Measurements from ENCODE around the gene SEZ6L. TPM values are rescaled to one million over a fixed set of nuclear protein-coding genes. Genes with fewer than 3 reads are reported as not detected.

Gene SEZ6L
- total RNA-seq, 1 experiment from 2014 or later, result 0.83 TPM

DNA sequence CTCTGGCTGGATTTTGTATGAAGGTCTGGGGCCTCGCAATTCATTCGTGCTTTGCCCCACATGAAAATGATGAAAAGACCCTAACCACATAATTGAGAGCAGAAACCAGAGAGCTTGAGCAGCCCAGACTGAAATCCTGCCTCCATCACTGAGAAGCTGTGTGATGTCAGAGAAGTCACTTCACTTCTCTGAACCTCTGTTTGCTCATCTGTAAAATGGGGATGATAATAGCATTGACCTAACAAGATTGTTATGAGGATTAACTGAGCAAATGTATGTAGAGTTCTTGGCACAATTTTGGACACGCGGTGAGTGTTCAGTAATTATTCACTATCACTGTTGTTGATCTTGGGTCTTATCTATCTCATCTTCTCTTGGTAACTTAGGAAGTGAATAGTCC lies 203.6 kb downstream of the SEZ6L start:
- Histone ChIP-seq H3K4me3 (ENCODE audit: insufficient read depth, low read depth, low read length) (no peak overlapping the region), H3K36me3 (replicated peaks; ENCODE audit: control insufficient read depth, insufficient read depth, low read length) (no peaks in the 10 kb centered on the region), H3K27me3 (ENCODE audit: control insufficient read depth, insufficient read depth, low read length) (no peaks in the 10 kb centered on the region)
- DNase-seq, result no peak

DNA sequence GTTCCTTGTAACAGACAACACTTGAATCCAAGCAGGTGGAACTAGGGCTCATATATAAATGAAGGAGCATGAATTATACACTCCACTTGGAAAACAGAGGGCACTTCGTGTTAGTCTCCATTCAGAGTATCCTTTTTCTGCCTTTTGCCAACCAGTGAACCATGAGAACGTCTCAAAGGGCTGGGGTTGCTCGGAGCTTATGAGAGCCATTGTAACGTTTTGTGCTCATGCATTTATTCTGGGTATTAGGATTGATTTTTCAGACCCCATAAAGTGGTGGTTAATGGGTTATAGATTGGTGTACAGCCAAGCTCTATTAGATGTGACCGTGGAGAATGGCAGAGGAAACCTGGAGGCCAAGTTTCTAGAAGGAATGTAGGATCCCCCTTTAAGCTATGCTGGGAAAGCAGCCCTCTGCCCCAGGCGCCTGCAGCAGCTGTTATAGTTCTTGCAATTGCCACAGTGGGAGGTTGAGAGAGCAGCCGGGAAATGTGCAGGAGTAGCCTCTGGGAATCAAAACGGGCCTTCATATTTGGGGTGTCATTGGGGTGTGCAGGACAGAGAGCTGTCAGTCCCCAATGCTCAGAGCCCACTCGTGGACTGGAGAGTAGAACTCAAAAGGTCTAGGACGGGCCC lies 205.2 kb downstream of the SEZ6L start:
- Histone ChIP-seq H3K27me3 (ENCODE audit: control insufficient read depth, insufficient read depth, low read length) (no peaks in the 10 kb centered on the region), H3K4me3 (ENCODE audit: insufficient read depth, low read depth, low read length) (no peak overlapping the region), H3K36me3 (replicated peaks; ENCODE audit: control insufficient read depth, insufficient read depth, low read length) (no peaks in the 10 kb centered on the region)
- DNase-seq, result no peak

DNA sequence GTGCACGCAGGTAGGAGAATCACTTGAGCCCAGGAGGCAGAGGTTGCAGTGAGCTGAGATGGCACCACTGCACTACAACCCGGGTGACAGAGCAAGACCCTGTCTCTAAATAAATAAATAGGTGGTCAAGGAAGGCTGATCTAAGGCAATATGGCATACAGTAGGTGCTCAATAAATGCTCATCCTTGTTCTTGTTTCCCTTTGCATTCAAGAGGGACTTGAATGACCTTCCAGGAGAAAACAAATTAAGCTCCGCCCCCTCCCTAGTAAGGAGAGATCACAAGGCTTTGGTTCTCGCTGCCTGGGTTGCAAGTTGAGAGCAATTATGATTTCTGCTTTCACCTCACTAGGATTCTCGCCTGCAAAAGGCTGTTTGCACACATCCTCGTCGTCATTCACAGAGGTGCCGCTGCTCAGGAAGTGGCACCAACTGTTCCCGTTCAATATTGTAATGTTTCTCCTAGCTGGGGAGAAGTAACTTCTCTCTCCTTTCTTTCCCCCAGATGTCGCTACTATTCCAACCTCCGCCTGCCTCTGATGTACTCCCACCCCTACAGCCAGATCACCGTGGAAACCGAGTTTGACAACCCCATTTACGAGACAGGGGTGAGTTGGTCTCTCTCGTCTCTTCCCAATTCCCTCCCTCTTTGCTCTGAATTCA lies 208.0 kb downstream of the SEZ6L start:
- Histone ChIP-seq H3K4me3 (ENCODE audit: insufficient read depth, low read depth, low read length) (no peak overlapping the region), H3K27me3 (ENCODE audit: control insufficient read depth, insufficient read depth, low read length) (no peaks in the 10 kb centered on the region), H3K36me3 (replicated peaks; ENCODE audit: control insufficient read depth, insufficient read depth, low read length) (no peaks in the 10 kb centered on the region)
- DNase-seq, result no peak

DNA sequence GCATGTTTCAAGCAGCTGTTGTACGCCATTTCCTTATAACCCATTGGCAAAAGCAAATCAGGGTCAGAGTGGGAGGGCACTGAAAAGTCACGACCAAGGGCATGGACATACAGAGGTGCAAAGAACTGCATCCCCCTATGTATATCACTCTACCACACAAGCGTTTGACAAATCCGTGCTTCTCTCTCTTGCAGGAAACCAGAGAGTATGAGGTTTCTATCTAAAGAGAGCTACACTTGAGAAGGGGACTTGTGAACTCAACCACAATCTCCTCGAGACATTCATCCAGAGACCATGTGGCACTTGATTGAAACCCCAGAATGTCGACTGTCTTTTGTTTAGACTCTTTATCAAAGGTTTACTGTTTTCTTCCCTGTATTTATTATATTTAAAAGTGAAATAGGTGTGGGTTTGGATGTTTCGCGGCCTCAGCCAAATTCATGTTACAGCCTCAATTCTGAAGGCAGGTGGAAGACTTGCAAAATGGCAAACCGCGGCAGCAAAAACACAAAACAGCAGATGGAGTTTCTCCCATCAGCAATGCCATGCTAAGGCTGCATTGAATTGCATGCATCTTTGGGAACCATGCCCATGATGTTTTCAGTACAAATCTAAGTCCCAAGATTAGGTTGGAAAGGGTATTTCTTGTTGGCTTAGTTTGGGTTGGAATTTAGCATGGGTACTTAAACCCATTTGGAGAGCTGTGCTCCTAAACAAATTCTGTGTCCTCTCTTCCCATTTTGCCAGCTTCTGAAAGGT lies 211.0 kb downstream of the SEZ6L start:
- no peaks in the 10 kb centered on the region for H3K27me3 ChIP-seq (ENCODE audit: control insufficient read depth, insufficient read depth, low read length)
- no peak overlapping the region for H3K4me3 ChIP-seq (ENCODE audit: insufficient read depth, low read depth, low read length)
- no peaks in the 10 kb centered on the region for H3K36me3 ChIP-seq (replicated peaks; ENCODE audit: control insufficient read depth, insufficient read depth, low read length)
- no peak for DNase-seq

DNA sequence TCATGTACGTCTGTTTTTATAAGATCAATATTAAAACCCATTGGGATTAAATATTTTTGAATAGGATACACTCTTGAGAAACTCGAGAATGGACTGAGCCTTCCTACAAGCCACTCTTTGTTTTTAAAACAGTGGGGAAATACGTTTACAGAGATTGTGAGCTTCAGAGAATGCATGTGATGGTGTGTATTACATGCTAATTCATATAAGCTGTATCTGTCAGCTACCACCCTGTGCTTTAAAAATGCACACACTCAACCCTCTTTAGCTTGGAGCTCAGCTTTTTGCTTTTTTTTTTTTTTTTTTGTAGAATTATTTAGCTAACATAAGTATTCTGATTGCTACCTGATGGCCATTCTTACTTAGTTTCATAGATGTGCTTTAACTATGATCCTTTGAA lies 213.5 kb downstream of the SEZ6L start:
- no peak for DNase-seq
- Histone ChIP-seq H3K36me3 (replicated peaks; ENCODE audit: control insufficient read depth, insufficient read depth, low read length) (no peaks in the 10 kb centered on the region), H3K27me3 (ENCODE audit: control insufficient read depth, insufficient read depth, low read length) (no peaks in the 10 kb centered on the region), H3K4me3 (ENCODE audit: insufficient read depth, low read depth, low read length) (no peak overlapping the region)

DNA sequence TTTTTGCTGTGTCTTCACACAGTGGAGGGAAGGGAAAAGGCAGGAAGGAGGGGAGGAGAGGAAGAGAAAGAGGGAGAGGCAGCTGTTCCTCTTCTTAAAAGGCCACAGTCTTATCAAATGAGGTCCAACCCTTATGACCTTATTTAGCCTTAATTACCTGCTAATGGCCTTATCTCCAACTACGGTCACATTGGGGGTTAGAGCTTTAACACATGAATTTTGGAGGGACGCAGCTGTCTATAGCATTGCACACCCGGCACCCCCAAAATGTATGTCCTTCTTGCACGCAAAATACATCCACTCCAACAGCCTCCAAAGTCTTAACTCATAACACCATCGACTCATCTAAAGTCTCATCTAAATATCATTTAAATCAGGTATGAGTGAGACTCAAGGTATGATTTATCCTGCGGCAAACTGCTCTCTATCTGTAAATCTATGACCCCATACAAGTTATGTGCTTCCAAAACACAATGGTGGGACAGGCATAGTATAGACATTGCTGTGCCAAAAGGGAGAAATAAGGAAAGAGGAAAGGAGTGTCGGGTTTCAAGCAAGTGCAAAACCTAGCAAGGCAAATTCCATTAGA lies 214.8 kb downstream of the SEZ6L start:
- no peak overlapping the region for H3K4me3 ChIP-seq (ENCODE audit: insufficient read depth, low read depth, low read length)
- H3K27me3 ChIP-seq (ENCODE audit: control insufficient read depth, insufficient read depth, low read length), result no peaks in the 10 kb centered on the region
- no peak for DNase-seq
- H3K36me3 ChIP-seq (replicated peaks; ENCODE audit: control insufficient read depth, insufficient read depth, low read length), result no peaks in the 10 kb centered on the region

DNA sequence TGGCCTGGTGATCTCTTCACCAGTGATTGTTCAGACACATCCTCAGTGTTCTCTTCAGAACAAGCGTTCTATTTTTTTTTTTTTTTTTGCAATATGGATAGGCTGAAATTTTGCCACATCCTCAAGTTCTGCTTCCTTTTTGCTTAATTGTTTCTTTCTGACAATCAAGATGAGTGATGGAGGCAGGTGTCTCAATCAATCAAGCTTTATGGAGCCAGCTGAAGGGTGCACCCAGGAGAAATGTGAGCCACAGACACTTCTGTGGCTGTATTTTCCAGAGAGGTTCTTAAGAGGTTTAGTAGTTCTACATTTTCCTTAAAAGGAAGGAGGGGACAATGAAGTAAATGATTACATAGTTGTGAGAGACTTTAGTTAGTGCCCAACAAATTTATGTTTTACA lies 215.9 kb downstream of the SEZ6L start:
- DNase-seq, result no peak
- H3K36me3 ChIP-seq (replicated peaks; ENCODE audit: control insufficient read depth, insufficient read depth, low read length), result no peaks in the 10 kb centered on the region
- no peaks in the 10 kb centered on the region for H3K27me3 ChIP-seq (ENCODE audit: control insufficient read depth, insufficient read depth, low read length)
- no peak overlapping the region for H3K4me3 ChIP-seq (ENCODE audit: insufficient read depth, low read depth, low read length)

DNA sequence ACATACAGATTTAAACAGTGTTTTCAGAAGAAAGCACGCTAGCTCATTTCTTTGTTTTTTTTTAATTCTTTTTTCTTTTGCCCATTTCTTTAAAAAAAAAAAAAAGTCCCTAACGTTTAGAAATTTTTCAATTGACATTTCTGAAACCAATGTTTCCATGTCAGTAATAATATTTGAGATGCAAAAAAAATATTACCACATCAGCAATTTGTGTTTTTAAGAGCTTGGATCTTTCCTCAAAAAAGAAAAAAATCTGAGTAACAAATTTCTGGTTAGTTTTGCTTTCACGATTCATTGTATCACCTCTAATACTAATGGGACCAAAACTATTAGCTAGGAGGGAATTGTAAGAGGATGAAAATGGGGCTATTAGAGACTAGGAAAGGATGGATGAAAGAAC lies 219.9 kb downstream of the SEZ6L start:
- no peak for DNase-seq
- no peaks in the 10 kb centered on the region for H3K36me3 ChIP-seq (replicated peaks; ENCODE audit: control insufficient read depth, insufficient read depth, low read length)
- no peak overlapping the region for H3K4me3 ChIP-seq (ENCODE audit: insufficient read depth, low read depth, low read length)
- no peaks in the 10 kb centered on the region for H3K27me3 ChIP-seq (ENCODE audit: control insufficient read depth, insufficient read depth, low read length)

DNA sequence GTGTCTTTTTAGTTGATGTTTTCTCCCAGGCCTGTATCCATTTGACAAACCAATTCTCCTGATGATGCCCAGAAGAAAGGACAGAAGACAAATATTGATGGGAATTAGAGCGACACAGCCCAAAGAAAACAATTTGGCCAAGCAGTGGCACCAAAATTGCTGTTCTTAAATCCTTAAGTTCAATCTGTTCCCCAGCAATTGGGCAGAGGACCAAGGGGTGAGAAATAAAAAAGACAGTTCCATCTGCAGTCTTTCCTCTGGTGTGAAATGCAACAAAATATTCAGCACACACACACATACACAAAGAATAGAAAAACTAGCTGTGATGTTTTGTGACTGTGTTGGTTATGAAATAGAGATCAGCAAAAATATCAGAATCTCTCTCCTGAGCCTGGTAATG lies 221.8 kb downstream of the SEZ6L start:
- DNase-seq, result no peak
- H3K36me3 ChIP-seq (replicated peaks; ENCODE audit: control insufficient read depth, insufficient read depth, low read length), result no peaks in the 10 kb centered on the region
- H3K4me3 ChIP-seq (ENCODE audit: insufficient read depth, low read depth, low read length), result no peak overlapping the region
- H3K27me3 ChIP-seq (ENCODE audit: control insufficient read depth, insufficient read depth, low read length), result no peaks in the 10 kb centered on the region

DNA sequence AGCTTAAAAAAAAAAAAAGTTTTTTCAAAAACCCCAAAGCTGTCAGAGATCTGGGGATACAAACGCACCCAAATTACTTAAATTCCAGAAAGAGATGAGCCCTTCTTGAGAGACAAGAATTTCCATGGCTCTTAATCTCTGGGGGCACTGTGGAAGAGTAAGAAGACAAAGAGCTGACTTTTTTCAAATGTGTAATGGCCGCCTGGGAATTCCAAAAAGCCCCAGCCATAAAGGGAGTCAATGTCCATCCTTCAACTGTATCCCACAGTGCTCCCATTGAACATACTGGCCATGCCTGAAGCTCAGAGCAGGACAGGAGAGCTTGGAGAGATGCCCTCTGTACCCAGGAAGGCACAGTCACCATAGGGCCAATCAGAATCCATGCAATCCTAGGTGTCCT lies 222.4 kb downstream of the SEZ6L start:
- Histone ChIP-seq H3K4me3 (ENCODE audit: insufficient read depth, low read depth, low read length) (no peak overlapping the region), H3K36me3 (replicated peaks; ENCODE audit: control insufficient read depth, insufficient read depth, low read length) (no peaks in the 10 kb centered on the region), H3K27me3 (ENCODE audit: control insufficient read depth, insufficient read depth, low read length) (no peaks in the 10 kb centered on the region)
- DNase-seq, result no peak

DNA sequence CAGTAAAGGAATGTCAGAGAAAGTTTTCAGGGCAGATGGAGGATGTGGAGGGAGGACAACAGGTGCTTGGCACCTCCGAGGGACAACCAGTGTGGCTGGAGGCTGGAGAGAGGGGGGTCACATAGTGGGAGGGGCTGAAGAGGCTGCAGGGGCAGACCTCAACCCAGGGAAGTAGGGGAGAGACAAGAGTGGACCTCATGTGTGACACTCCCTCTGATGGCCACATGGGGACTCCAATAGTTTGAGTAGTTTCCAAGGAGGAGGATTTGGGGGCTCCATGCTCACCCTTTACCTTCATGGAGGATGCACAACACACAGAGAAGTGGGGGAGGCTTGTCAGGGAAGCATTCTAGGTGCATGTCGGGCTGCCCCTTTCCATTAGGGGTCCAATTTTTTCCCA lies 224.7 kb downstream of the SEZ6L start:
- DNase-seq, result no peak
- Histone ChIP-seq H3K36me3 (replicated peaks; ENCODE audit: control insufficient read depth, insufficient read depth, low read length) (no peaks in the 10 kb centered on the region), H3K27me3 (ENCODE audit: control insufficient read depth, insufficient read depth, low read length) (no peaks in the 10 kb centered on the region), H3K4me3 (ENCODE audit: insufficient read depth, low read depth, low read length) (no peak overlapping the region)

DNA sequence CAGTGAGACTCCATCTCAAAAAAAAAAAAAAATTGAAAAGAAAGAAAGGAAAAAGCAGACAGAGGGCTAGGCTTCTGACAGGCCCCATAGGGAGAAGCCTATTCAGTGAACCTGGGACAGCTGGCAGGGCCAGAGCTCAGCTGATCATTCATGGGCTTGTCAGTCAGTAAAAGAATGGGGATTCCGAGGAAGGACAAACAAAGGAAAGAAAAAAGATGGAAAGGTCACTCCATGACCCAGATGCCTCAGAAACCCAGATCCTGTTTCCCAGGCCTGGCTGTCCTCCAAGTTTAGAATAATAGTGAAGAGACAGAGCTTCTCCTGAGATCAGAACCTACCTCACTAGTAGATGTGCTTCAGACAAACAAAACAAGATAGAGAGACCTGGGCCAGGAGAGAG lies 225.5 kb downstream of the SEZ6L start:
- Histone ChIP-seq H3K4me3 (ENCODE audit: insufficient read depth, low read depth, low read length) (no peak overlapping the region), H3K36me3 (replicated peaks; ENCODE audit: control insufficient read depth, insufficient read depth, low read length) (no peaks in the 10 kb centered on the region), H3K27me3 (ENCODE audit: control insufficient read depth, insufficient read depth, low read length) (no peaks in the 10 kb centered on the region)
- DNase-seq, result no peak

DNA sequence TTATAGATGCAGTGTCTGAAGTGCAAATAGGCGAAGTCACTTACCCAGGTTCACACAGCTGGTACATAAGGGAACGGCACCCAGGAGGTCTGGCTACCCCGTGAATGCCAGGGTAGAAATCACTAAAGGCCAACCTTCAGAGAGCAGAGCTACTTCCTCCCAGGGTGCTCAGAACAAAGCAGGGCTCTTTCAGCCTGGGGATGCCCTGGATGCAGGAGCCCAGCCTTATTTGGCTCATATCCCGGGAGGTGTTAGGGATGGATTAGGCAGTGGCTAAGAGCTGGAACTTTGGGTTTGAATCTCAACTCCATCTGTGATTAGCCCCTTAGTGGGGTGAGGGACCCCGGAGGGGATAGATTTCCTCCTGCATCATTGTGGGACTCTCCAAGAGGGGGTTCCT lies 226.7 kb downstream of the SEZ6L start:
- Histone ChIP-seq H3K27me3 (ENCODE audit: control insufficient read depth, insufficient read depth, low read length) (no peaks in the 10 kb centered on the region), H3K4me3 (ENCODE audit: insufficient read depth, low read depth, low read length) (no peak overlapping the region), H3K36me3 (replicated peaks; ENCODE audit: control insufficient read depth, insufficient read depth, low read length) (no peaks in the 10 kb centered on the region)
- DNase-seq, result no peak

DNA sequence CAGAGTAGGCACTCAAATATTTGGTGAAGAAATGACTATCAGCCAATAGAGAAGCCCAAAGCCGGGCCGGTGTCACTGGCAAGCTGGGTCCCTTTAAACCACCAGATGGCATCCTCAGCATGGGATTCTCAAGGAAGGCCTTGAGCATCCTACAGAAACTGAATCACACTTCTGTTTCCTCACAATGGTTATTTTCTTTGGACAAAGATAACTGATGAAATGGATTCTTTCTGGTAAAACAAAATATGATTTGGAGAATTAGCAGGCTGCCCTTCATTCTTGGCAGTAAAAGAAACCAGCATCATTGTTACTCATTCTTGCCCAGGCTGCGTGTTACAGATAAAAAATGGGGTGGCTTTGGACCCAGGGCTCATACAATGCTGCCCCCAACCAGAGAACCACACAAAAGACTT lies 229.5 kb downstream of the SEZ6L start:
- no peaks in the 10 kb centered on the region for H3K27me3 ChIP-seq (ENCODE audit: control insufficient read depth, insufficient read depth, low read length)
- no peak overlapping the region for H3K4me3 ChIP-seq (ENCODE audit: insufficient read depth, low read depth, low read length)
- DNase-seq, result peak; percentile 66
- no peaks in the 10 kb centered on the region for H3K36me3 ChIP-seq (replicated peaks; ENCODE audit: control insufficient read depth, insufficient read depth, low read length)

DNA sequence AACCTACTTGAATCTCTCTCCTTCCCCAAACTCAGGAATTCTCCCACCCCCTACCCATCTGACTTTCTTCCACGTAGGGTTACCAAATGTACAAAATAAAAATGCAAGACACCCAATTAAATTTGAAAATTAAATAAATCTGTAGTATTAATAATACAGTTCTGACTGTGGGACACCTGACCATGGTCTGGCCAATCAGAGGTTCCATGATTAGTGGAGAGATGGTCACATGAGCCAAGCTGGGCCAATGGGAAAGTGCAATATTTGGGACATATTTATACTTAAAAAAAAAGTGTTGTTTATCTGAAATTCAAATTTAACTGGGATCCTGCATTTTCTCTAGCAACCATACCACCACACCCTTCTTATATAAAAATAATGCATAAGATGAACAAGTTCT lies 230.0 kb downstream of the SEZ6L start:
- DNase-seq, result no peak
- Histone ChIP-seq H3K36me3 (replicated peaks; ENCODE audit: control insufficient read depth, insufficient read depth, low read length) (no peaks in the 10 kb centered on the region), H3K4me3 (ENCODE audit: insufficient read depth, low read depth, low read length) (no peak overlapping the region)

More for the DNA sequence above, 230.0 kb downstream of the SEZ6L start:
- no peaks in the 10 kb centered on the region for H3K27me3 ChIP-seq (ENCODE audit: control insufficient read depth, insufficient read depth, low read length)

Data from H7 (cell line).